HS-27A (cell line): ENCODE data around the gene RPS21.
"Not testable (repeated sequence)": the region's sequence is repeated elsewhere in the genome, so short reads cannot be mapped to it uniquely, and the experiment has no call there.

ENCODE experiments used
- DNase-seq: peaks from one replicate; pipeline ENCODE4 v3.0.0-alpha.2; 2012; ENCODE audit warnings: low read depth, missing footprints

RPS21 gene

DNA sequence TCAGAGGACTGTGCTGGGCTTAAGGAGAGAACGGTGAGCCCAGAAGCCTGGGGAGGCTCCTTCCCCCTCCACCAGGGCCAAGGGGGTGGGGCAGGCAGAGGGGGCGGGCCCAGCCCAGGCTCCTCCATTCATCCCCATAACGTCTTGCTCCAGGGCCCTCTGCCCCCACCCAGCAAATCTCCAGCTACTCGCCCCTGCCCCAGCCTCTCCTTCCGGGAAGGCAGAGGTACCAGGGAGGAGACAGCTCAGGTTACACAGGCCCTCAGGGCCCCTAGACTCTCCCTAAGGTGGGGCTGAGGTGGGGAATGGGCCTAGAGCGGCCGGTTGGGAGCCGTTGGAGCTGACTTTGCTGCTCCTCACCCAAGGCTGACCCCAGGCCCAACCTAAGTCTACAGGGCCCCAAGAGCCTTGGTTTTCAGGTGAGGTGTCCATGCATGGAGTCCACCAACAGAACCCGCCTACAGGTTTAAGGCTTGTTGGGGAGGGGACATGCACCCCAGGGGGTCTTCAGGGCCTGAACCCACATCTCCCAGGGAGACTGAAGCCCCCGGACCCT lies 21.0 kb upstream of the RPS21 start:
- DNase-seq = no peak

DNA sequence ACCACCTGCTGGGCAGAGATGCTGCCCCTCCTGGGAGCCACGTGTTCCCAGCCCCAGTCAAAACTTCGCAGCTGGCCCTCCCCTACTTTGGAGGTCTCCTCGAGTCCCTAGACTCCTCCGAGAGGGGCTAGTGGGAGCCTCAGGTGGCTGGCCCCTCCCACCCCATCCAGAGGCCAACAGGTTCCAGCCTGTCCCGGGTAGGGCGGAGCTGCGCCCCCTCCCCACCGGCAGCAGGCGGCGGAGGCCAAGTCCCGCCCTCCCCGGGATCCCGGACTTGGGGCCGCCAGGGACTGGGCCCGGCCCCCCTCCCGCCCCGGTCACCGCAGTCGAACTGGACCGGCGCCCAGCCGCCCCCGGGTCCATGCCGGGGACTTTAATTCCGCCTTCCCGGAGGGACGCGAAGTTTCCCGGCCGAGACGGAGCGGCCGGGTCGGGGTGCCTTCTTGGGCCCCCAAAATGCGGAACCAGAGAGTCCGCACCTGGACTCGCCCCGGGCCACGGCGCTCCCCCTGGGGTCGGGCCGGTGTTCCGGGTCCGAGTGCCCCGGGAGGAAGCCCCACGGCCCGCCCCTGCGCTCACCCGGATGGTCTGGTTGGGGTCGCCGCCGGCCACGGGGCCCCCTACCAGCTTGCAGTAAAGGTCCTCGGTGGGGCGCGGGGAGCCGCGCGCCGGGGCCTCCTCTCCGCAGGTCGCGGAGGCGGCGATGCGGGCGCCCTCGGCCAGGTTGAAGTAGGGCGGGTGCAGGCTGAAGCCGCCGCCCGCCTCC lies 20.4 kb upstream of the RPS21 start:
- no peak for DNase-seq

DNA sequence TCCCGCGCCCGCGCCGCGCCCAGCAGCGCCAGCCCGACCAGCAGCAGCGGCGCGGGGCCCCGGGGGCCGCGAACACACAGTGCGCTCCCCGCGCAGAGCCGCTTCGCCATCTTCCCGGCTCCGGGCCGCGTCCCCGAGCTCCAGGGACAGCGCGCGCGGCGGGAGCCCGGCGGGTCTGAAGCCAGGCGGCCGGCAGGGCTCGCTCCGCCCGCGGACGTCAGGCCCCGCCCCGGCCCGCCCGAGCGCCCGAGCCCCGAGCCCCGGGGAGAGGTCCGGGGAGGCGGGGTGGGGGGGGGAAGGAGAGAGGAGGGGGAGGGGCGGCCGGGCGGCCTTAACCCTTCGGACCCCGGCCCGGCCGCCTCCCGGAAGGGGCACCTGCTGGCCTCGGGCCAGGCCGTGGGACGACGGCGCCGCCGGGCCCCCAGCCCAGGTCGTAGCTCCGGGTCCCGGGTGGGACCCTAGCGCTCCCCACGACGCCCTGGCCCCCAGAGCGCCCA lies 19.7 kb upstream of the RPS21 start, which contains the start of gene LAMA5:
TSS of gene LAMA5 (minus strand) at position 177 of the 497 bp plus-strand sequence. CDS start at position 110, 67 bp downstream.
- DNase-seq = no peak

DNA sequence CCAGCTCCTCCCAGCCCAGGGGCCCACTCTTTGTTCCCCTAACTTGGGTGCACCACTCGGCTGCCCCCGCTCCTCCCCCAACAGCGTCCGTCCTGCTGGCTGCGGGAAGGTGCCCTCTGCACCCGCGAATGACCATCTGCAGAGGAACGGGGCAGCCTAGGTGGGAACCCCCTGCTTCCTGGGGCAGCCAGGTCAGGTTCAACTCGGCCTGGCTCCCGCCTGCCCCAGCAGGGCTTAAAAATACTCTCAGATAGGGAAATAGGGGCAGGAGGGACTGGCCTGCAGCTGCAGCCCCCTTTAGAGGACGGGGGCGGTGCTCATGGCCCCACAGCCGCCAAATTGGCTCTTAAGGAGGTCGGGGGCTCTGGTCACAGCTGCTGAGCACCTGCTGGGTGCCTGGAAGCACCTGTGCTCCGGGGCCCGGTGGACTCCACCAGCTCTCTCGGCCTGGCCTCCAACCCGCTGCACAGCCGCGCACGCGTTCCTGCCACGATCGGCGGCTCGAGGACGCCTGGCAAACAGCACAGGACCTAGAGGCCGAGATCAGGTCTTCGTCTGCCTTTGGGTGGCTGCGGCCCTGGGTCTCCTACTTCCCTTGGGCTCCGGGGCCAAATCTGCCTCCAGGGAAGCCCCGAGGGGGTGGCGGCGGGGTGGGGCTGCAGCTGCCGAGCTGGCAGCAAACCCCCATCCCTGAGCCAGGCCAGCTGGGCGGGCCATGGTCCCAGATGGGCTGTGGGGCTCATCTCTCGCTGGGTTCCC lies 19.1 kb upstream of the RPS21 start:
- no peak for DNase-seq

DNA sequence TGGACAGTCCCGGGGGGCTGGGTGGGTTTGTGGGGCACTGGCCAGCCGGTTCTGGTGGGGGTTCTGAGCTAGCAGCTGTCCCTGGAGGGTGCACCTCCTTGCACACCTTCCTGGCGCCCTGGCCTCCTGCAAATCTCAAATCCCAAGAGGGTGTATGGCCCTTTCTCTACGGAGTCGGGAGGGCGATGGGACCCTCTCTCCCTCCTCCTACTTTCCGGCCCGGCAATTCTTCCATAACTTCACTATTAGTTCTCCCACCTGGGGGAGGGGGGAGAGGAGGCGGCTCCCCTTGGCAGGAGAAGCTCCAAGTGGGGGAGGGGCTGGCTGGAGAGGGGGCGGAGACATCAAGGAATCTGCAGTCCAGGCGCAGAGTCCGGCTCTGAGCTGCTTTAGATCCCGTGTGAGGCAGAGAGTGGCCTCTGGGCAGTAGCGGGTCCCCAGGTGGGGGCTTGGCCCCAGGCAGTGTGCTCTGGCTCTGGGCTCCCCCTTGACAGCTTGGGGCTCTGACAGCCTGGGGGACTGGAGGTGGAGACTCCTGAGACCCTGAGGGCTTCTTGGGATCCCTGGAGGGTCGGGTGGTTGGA lies 18.4 kb upstream of the RPS21 start:
- DNase-seq = no peak

DNA sequence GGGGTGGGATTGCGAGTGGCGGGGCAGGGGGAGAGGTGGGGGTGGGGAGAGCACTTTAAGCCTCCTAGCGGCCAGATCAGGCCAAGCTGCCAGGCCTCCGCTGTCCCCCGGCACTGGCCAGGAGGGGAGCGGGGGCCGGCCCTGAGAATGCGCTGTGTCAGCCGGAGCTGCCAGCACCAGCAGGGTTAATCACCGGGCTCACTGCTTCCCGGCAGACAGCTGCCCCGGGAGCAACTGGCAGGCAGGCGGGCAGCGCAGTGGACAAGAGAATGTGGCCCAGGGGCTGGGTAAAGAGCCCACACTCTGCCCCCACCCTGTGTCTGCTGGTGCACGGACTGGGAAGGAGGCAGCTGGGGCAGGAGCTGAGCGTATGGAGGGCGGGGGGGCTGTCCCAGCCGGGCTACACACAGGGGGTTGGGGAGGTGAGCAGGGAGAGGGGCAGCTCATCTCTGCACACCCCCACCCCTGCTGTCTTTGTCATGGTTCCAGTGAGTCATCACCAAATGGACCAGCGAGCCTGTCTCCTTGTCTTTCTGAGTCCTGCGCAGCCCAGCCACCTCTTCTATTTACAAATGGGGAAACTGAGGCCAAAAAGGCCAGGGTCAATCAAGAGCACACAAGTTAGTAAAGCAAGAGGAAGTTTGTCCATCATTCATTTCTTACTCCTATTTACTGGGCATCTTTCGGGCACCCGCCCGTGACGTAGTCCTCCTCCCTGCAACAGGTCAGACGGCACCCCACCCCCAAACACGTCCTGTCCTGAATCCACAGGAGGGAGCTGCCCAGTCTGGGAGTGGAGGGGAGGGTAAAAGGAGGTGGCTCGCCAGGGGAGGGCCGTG lies 17.7 kb upstream of the RPS21 start:
- DNase-seq = no peak

DNA sequence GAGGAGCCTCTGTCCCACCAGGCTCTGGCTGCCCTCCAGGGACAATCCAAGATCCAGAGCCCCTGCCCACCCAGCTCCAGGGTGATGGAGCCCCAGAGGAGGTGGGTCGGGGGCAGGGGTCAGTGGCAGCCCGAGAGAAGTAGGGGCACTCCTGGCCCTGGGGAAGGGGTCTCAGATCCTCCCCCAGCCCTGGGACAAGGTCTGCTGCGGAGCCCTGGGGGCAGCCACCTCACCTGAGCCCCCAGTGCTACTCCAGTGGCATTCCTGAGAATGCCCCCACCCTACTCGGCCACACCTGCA lies 17.1 kb upstream of the RPS21 start:
- no peak for DNase-seq

DNA sequence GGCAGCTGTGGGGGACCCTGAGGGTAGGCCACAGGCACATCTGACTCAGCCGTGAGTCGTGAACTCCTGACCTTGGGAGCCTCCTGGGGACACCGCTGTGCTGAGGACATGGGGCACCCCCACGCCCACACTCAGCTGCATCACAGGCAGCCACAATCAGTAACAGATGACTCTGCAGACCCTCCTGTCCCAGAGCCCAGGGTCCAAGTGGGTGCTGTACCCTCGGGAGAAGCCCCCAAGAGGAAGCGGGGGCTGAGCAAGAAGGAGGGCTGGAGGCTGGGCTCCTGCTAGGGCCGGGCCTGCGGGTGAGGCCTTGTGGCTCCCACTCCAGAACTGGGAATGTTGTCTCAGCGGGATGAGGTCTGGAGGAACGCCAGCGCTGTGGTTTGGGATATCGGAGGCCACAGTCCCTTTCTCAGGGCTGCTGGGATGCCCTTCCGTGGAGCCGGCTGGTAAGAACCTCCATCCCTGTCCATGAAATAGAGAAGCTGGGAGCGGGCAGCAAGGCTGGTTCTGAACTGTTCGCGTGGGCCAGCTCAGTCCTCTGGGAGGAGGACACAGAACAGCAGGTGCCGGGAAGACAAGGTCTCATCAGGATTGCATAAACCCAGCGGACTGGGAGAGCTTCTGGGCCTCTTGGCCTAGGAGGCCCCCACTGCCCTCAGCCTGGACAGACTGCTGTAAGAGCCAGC lies 16.6 kb upstream of the RPS21 start:
- DNase-seq = peak; percentile 72

DNA sequence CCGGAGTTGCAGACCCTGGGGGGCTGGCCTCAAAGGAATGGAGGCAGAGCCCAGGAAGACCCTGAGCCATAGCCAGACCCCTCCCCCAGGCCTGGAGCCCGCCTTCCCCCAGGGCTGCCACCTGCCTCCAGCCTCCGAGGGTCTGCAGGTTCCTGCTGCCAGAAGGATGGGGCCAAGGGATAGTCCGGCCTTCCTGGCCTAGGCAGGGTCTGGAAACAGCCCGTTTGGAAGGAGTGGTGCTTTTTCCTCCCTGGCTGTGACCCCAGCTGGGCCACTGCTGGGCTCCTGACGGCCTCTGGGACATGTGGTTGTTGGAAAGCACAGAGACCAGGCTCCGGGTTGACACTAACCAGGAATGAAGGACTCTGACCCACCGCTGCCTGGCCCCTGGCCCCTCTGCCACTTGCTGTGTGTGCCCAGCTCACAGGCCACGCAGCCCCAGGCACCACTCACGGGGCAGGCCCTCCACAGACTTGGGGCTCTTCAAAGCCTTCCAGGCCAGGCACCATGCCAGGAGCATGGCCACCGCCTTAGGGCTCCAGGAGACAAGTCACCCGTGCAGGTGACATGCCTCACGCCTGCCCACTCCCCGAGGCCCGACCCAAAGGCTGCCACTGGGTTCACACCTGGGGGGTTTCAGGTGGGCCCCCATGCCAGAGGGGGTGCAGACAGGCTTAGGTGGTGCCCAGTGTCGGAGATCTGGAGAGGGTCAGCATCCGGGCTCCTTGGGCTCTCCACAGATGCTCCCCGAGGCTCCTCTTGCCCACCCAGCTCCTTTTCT lies 15.9 kb upstream of the RPS21 start:
- DNase-seq = no peak

DNA sequence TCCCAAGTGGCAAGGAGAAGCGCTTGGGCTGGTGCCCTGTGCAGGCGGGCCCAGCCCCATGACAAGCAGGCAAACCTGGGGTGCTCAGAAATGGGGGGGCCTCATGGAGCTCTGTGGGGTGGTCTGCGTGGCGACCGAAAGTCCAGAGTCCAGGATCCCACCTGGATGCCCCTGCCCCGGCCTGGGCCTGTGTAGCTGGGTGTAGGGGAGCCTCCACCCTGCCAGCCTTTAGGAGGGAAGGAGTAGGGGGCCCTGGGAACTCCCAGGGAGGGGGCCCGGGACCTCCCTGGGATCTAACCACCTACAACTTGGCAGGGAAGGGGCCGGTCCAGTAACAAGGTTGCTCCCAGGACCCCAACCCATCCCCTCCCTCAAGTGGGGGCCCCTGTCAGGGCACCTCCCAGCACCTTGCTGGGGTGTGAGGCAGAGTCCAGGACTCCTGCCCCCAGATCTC lies 15.3 kb upstream of the RPS21 start:
- no peak for DNase-seq

DNA sequence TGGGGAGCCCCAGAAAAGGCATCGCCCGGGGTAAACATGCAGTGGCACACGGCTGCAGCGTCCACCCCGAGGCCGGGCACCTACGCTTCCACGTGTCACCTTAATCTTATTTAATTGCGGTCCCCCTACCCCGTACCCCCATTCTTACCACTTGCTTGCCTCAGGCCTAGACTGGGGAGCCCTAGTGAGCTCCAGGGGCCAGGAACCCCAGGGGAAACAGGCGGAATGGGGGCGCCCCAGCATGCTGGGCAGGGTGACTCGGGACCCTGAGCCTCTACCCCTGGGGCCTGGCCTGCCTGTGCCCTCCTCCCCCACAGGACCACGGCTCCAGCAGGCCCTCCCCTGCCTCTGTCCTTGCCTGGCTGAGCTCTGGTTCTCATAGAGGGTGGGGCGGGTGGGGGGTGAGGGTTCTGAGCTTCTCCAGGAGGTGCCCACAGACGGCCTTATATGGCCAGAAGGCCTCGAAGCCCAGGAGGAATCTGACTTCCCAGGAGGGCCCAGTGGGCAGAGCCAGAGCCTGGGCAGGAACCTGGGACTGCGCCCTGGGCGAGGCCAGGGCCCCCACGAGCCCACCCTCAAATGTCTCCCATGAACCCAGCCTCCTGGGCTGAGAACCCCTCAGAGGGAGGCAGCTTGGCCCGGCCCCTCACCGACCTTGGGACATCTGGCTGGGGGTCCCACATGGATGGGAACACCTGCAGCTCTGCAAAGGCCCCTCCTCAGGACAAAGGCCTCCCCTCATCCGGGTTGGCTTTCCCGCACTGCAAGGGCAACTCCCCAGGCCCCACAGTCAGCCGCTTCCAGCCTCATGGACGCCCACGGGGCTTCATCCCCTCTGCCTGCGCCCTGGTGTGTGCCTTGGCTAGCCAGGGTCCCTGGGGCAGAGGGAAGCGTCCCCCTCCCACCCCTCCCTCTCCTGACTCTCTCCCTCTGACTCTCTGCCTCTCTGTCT lies 14.6 kb upstream of the RPS21 start:
- DNase-seq = no peak

DNA sequence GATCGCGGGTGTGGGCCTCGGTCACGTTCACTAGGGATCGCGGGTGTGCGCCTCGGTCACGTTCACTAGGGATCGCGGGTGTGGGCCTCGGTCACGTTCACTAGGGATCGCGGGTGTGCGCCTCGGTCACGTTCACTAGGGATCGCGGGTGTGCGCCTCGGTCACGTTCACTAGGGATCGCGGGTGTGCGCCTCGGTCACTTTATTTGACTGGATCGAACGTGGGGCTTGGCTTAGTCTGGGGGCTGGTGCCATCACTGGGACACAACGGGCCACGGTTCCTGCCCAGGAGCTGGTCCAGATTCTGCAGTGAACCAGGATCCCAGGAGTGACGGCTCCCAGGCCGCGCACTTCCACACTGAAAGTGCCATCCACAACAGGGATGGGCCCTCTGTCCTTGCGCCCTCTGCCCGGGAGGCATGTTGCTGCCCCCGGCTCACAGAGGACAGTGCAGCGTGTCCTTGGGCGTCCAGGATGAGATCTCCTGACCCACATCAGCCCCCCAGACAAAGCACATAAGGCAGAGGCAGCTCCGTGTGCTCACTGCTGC lies 13.2 kb upstream of the RPS21 start:
- not testable (repeated sequence) for DNase-seq

DNA sequence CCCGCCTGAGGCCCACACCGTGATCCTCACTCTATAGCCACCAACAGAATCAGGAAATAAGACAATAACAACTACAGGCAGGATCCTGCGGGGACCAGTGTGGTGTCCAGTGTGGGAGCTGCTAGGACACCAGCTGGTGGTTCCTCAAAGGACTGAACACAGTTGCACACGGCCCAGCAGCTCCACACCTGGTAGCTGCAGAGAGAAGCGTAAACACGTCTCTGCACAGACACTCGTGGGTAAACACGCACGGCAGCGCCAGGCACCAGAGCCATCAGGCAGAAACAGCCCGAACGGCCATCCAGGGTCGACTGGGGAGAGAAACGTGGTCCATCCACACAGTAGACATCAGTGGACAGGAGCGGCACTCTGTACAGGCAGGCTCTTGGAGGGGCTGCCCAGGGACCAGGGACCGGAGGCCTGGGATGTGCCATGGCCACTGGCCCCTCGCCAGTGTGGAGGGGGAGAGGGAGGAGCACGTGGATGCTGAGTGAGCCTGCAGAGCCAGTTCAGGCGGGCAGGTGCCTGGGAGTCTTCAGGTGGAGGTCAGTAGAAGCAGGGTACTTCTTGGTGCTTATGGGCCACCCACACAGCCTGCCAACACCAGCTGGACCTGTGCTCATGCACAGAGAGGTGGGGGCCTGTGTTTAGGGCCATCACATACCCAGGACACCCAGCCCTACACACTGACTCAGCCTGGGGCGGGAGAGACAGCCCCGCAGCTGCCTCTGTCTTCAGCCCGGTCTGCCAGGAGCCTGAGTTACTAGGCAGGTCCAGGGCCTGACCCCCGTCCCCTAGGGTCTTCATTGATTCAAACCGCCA lies 12.4 kb upstream of the RPS21 start:
- no peak for DNase-seq

DNA sequence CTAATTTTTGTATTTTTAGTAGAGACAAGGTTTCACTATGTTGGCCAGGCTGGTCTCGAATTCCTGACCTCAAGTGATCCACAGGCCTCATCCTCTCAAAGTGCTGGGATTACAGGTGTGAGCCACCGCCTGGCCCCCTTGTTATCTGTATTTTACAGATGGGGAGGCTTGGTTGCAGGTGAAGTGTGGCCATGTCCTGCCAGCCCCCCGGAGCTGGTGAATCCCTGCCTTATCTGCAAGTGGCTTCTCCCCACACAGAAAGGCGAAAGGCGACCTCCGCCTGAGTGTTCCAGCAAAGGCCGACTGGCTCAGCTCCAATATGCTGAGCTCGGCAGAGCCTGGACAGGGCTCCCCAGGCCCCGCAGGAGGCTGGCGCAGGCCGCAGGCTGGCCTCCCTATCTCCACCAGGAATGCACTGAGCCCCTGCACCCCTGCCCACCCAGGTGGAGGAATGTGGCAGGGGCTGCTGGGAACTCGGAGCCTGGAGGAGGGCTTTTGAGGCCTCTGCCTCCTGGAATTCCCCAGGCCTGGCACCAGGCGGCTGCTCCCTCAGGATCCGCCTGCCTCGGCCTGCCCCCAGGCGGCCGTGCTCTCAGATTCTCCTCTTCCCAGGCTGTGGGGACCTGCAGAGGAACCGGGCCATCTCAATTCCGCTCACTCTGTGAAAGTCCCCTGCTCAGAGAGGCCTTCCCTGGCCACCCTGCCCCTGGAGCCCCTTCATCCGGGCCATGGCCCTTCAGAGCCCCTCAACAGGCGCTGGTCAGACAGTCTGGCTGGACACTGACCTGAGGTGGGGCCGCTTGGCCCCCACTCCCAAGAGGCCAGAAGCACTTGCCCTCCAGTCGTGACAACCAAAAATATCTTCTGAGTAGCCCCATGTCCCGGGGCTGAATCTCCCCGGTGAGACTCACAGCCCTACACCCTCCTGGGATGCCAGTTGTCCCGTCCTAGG lies 10.5 kb upstream of the RPS21 start:
- DNase-seq = no peak

DNA sequence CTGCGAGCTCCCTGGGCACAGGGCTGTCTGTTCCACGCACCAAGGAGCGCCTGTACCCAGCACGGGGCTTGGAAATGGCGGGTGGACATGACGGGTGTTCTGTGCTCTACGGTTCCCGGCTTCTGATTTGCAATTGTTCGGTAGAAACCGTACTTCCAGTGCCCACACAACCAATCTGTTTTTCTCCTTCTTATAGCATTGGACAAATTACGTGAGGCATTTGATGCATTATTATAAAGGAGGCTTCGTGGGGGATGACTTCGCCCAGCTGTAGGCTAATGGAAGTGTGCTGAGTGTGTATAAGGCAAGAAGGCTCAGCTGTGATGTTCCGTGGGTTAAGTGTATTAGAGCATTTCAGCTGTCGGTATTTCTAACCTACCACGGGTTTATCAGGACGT lies 9.8 kb upstream of the RPS21 start:
- DNase-seq = no peak

DNA sequence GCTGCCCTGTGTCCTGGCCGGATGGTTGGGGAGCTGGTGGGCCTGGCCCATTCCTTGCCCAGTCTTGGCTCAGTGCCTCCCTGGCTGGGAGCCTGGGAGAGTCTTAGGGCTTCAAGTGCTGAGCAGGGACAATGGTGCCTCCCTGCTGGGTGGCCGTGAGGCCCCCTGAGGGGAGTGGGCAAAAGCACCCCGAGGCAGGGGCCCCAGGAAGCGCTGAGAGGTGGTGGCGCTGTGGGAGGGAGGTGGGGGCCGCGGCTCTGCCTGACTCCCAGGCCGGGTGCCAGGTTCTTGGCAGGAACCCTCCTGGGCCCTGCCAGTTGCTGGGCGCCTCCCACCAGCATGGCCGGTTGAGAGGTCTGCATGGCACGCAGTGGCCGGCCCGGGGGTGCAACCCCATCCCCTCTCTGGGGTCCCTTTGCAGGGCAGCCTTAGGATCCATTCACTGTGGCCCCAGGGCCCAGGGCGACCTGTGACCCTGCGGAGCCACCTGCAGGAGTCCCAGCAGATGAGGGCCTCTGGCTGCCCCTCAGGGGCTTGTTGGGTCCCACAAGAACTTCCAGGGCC lies 9.2 kb upstream of the RPS21 start:
- no peak for DNase-seq
